ENCODE data around the gene CNTN4.

GRCh38 chr3:2652386-2652785 is 553.7 kb downstream of the CNTN4 start:
- TF ChIP-seq EZH2 (IDR thresholded peaks at IDR 0.05) (no peak), FOXP2 (optimal IDR thresholded peaks at IDR 0.05; ENCODE audit: control extremely low read depth, extremely low read length, insufficient read depth) (no peak), POLR2AphosphoS5 (IDR thresholded peaks at IDR 0.05; ENCODE audit: borderline replicate concordance, low read depth, low read length) (no peak)

Measured in SK-N-MC (cell line).